ENCODE results near the gene NELFB.

Gene NELFB

GRCh38 chr9:137299938-137300337 is 44.8 kb downstream of the NELFB start:
- Histone ChIP-seq H3K9me3 (ENCODE audit: control insufficient read depth, low read length) (no peaks in the 10 kb centered on the region), H3K4me1 (ENCODE audit: control insufficient read depth, insufficient read depth, low read length, poor library complexity, severe bottlenecking) (peaks cover 29% of the 10 kb centered on the region), H3K27me3 (replicated peaks; ENCODE audit: control insufficient read depth, insufficient read depth, low read length, poor library complexity, severe bottlenecking) (peaks cover 37% of the 10 kb centered on the region), H3K27ac (ENCODE audit: insufficient read depth, low read length, poor library complexity, severe bottlenecking) (no peak overlapping the region), H3K4me3 (ENCODE audit: insufficient read depth, low read depth, low read length, poor library complexity, severe bottlenecking) (no peak overlapping the region), H3K36me3 (ENCODE audit: control insufficient read depth, insufficient read depth, low read length) (no peaks in the 10 kb centered on the region)
- no peak for DNase-seq

- no peak for DNase-seq
- H3K27ac ChIP-seq (ENCODE audit: insufficient read depth, low read length, poor library complexity, severe bottlenecking) = no peak overlapping the region
- no peaks in the 10 kb centered on the region for H3K36me3 ChIP-seq (ENCODE audit: control insufficient read depth, insufficient read depth, low read length)
- H3K4me1 ChIP-seq (ENCODE audit: control insufficient read depth, insufficient read depth, low read length, poor library complexity, severe bottlenecking) = peaks cover 33% of the 10 kb centered on the region
- H3K9me3 ChIP-seq (ENCODE audit: control insufficient read depth, low read length) = no peaks in the 10 kb centered on the region
- peak overlapping the region; percentile 42 for H3K4me3 ChIP-seq (ENCODE audit: insufficient read depth, low read depth, low read length, poor library complexity, severe bottlenecking)
- peaks cover 34% of the 10 kb centered on the region for H3K27me3 ChIP-seq (replicated peaks; ENCODE audit: control insufficient read depth, insufficient read depth, low read length, poor library complexity, severe bottlenecking)
These were observed 45.5 kb downstream of the NELFB start for GRCh38 chr9:137300567-137301080.

GRCh38 chr9:137301081-137301947 is 46.2 kb downstream of the NELFB start:
- peaks cover 40% of the 10 kb centered on the region for H3K4me1 ChIP-seq (ENCODE audit: control insufficient read depth, insufficient read depth, low read length, poor library complexity, severe bottlenecking)
- no peak for DNase-seq
- no peak overlapping the region for H3K27ac ChIP-seq (ENCODE audit: insufficient read depth, low read length, poor library complexity, severe bottlenecking)
- no peaks in the 10 kb centered on the region for H3K9me3 ChIP-seq (ENCODE audit: control insufficient read depth, low read length)
- peaks cover 30% of the 10 kb centered on the region for H3K27me3 ChIP-seq (replicated peaks; ENCODE audit: control insufficient read depth, insufficient read depth, low read length, poor library complexity, severe bottlenecking)
- H3K4me3 ChIP-seq (ENCODE audit: insufficient read depth, low read depth, low read length, poor library complexity, severe bottlenecking) = peak overlapping the region; percentile 43
- H3K36me3 ChIP-seq (ENCODE audit: control insufficient read depth, insufficient read depth, low read length) = no peaks in the 10 kb centered on the region

GRCh38 chr9:137302118-137302448 is 47.0 kb downstream of the NELFB start, which contains the start of gene NRARP:
TSS of gene NRARP (minus strand) at chr9:137302271. CDS start at chr9:137301928, 343 bp downstream.
- Histone ChIP-seq H3K9me3 (ENCODE audit: control insufficient read depth, low read length) (no peaks in the 10 kb centered on the region), H3K4me3 (ENCODE audit: insufficient read depth, low read depth, low read length, poor library complexity, severe bottlenecking) (peak within 1 kb of the TSS; percentile 45), H3K36me3 (ENCODE audit: control insufficient read depth, insufficient read depth, low read length) (no peaks in the 10 kb centered on the region), H3K27ac (ENCODE audit: insufficient read depth, low read length, poor library complexity, severe bottlenecking) (no peak within 1 kb of the TSS), H3K4me1 (ENCODE audit: control insufficient read depth, insufficient read depth, low read length, poor library complexity, severe bottlenecking) (peaks cover 41% of the 10 kb centered on the region), H3K27me3 (replicated peaks; ENCODE audit: control insufficient read depth, insufficient read depth, low read length, poor library complexity, severe bottlenecking) (peaks cover 22% of the 10 kb centered on the region)
- peak; percentile 80 to 87 (median 86) for DNase-seq

- Histone ChIP-seq H3K27me3 (replicated peaks; ENCODE audit: control insufficient read depth, insufficient read depth, low read length, poor library complexity, severe bottlenecking) (peaks cover 19% of the 10 kb centered on the region), H3K27ac (ENCODE audit: insufficient read depth, low read length, poor library complexity, severe bottlenecking) (no peak overlapping the region), H3K36me3 (ENCODE audit: control insufficient read depth, insufficient read depth, low read length) (no peaks in the 10 kb centered on the region), H3K4me1 (ENCODE audit: control insufficient read depth, insufficient read depth, low read length, poor library complexity, severe bottlenecking) (peaks cover 41% of the 10 kb centered on the region), H3K9me3 (ENCODE audit: control insufficient read depth, low read length) (no peaks in the 10 kb centered on the region), H3K4me3 (ENCODE audit: insufficient read depth, low read depth, low read length, poor library complexity, severe bottlenecking) (peak overlapping the region; percentile 45)
- DNase-seq = no peak
These were observed 47.5 kb downstream of the NELFB start for GRCh38 chr9:137302449-137303150.

- Histone ChIP-seq H3K27me3 (replicated peaks; ENCODE audit: control insufficient read depth, insufficient read depth, low read length, poor library complexity, severe bottlenecking) (peaks cover 18% of the 10 kb centered on the region), H3K4me1 (ENCODE audit: control insufficient read depth, insufficient read depth, low read length, poor library complexity, severe bottlenecking) (peaks cover 41% of the 10 kb centered on the region), H3K9me3 (ENCODE audit: control insufficient read depth, low read length) (no peaks in the 10 kb centered on the region), H3K36me3 (ENCODE audit: control insufficient read depth, insufficient read depth, low read length) (no peaks in the 10 kb centered on the region), H3K27ac (ENCODE audit: insufficient read depth, low read length, poor library complexity, severe bottlenecking) (no peak overlapping the region), H3K4me3 (ENCODE audit: insufficient read depth, low read depth, low read length, poor library complexity, severe bottlenecking) (no peak overlapping the region)
- DNase-seq = no peak
These were observed 48.2 kb downstream of the NELFB start for GRCh38 chr9:137303151-137303892.

GRCh38 chr9:137303893-137304382 is 48.8 kb downstream of the NELFB start:
- DNase-seq = no peak
- no peaks in the 10 kb centered on the region for H3K36me3 ChIP-seq (ENCODE audit: control insufficient read depth, insufficient read depth, low read length)
- H3K4me1 ChIP-seq (ENCODE audit: control insufficient read depth, insufficient read depth, low read length, poor library complexity, severe bottlenecking) = peaks cover 41% of the 10 kb centered on the region
- no peak overlapping the region for H3K4me3 ChIP-seq (ENCODE audit: insufficient read depth, low read depth, low read length, poor library complexity, severe bottlenecking)
- H3K27me3 ChIP-seq (replicated peaks; ENCODE audit: control insufficient read depth, insufficient read depth, low read length, poor library complexity, severe bottlenecking) = peaks cover 11% of the 10 kb centered on the region
- no peak overlapping the region for H3K27ac ChIP-seq (ENCODE audit: insufficient read depth, low read length, poor library complexity, severe bottlenecking)
- no peaks in the 10 kb centered on the region for H3K9me3 ChIP-seq (ENCODE audit: control insufficient read depth, low read length)

GRCh38 chr9:137304383-137305059 is 49.4 kb downstream of the NELFB start:
- no peak overlapping the region for H3K27ac ChIP-seq (ENCODE audit: insufficient read depth, low read length, poor library complexity, severe bottlenecking)

GRCh38 chr9:137305060-137305797 is 50.1 kb downstream of the NELFB start:
- Histone ChIP-seq H3K36me3 (ENCODE audit: control insufficient read depth, insufficient read depth, low read length) (no peaks in the 10 kb centered on the region), H3K27ac (ENCODE audit: insufficient read depth, low read length, poor library complexity, severe bottlenecking) (no peak overlapping the region), H3K27me3 (replicated peaks; ENCODE audit: control insufficient read depth, insufficient read depth, low read length, poor library complexity, severe bottlenecking) (no peaks in the 10 kb centered on the region), H3K4me3 (ENCODE audit: insufficient read depth, low read depth, low read length, poor library complexity, severe bottlenecking) (peak overlapping the region; percentile 11), H3K9me3 (ENCODE audit: control insufficient read depth, low read length) (no peaks in the 10 kb centered on the region), H3K4me1 (ENCODE audit: control insufficient read depth, insufficient read depth, low read length, poor library complexity, severe bottlenecking) (peaks cover 37% of the 10 kb centered on the region)
- DNase-seq = peak; percentile 27 to 37 (median 28)

More at GRCh38 chr9:137304383-137305059, 49.4 kb downstream of the NELFB start:
- no peak for DNase-seq
- Histone ChIP-seq H3K9me3 (ENCODE audit: control insufficient read depth, low read length) (no peaks in the 10 kb centered on the region), H3K4me3 (ENCODE audit: insufficient read depth, low read depth, low read length, poor library complexity, severe bottlenecking) (no peak overlapping the region), H3K36me3 (ENCODE audit: control insufficient read depth, insufficient read depth, low read length) (no peaks in the 10 kb centered on the region), H3K27me3 (replicated peaks; ENCODE audit: control insufficient read depth, insufficient read depth, low read length, poor library complexity, severe bottlenecking) (peaks cover 6% of the 10 kb centered on the region), H3K4me1 (ENCODE audit: control insufficient read depth, insufficient read depth, low read length, poor library complexity, severe bottlenecking) (peaks cover 41% of the 10 kb centered on the region)

Measured in effector memory CD4-positive, alpha-beta T cell (primary cell).